ENCODE data around the gene DPH2. TPM values are rescaled to one million over a fixed set of nuclear protein-coding genes. Genes with fewer than 3 reads are reported as not detected.

Gene DPH2
- total and polyA plus RNA-seq, 10 of the 15 experiments (the other 5 are each of a cell fraction or from before 2014, with no cell fraction given) = 13.1 to 82.9 (median 52.0) TPM

- TF ChIP-seq RAD21 (IDR thresholded peaks at IDR 0.05; ENCODE audit: insufficient read depth, low read depth, low read length) (no peak), TCF3 (IDR thresholded peaks at IDR 0.05; ENCODE audit: borderline replicate concordance, insufficient read depth, low read depth, low read length) (no peak), JUNB (IDR thresholded peaks at IDR 0.05) (no peak), NFIC (IDR thresholded peaks at IDR 0.05; ENCODE audit: low read depth, low read length) (no peak), KLF5 (IDR thresholded peaks at IDR 0.05; ENCODE audit: partially characterized antibody) (no peak), ATF3 (IDR thresholded peaks at IDR 0.05; ENCODE audit: borderline replicate concordance, extremely low read depth, low read depth, low read length) (no peak), CEBPB (IDR thresholded peaks at IDR 0.05; ENCODE audit: borderline replicate concordance in 1 of 2, low read depth in 2 of 2, low read length in 2 of 2) (no peak), EZH2 (IDR thresholded peaks at IDR 0.05; ENCODE audit: borderline replicate concordance, control insufficient read depth, low read depth, low read length) (no peak)
Measured at GRCh38 chr1:43952731-43953346, 17.0 kb upstream of the DPH2 start (continued).

GRCh38 chr1:43953361-43953760, 16.4 kb upstream of the DPH2 start:
- intact Hi-C loops (cut with micrococcal nuclease; ENCODE audit: unreplicated experiment) = no loop called here
- TF ChIP-seq IRF5 (IDR thresholded peaks at IDR 0.05; ENCODE audit: borderline replicate concordance) = no peak
- no peak for TF ChIP-seq BCLAF1 (IDR thresholded peaks at IDR 0.05)
- no peak for TF ChIP-seq E2F8 (IDR thresholded peaks at IDR 0.05; ENCODE audit: low read depth, partially characterized antibody)
- no peak for TF ChIP-seq NR2C1 (IDR thresholded peaks at IDR 0.05)

More at GRCh38 chr1:43953361-43953760, 16.4 kb upstream of the DPH2 start:
- in situ Hi-C loops (cut with MboI) = no loop called here
- FAIRE-seq = no peak
- ChIA-PET SMC1A (ENCODE audit: uncharacterized antibody, unreplicated experiment) (interaction anchor here (0.9 to 1.7 kb wide), 5 partner anchors 19 to 189 kb away, joined by 3 to 8 read pairs (median 3); no protein-coding TSS in a partner anchor), POLR2A (interaction anchor here (0.6 kb wide), 1 partner anchor 583 kb away, joined by 6 read pairs; no protein-coding TSS in a partner anchor), CTCF (interaction anchor here (0.7 kb wide), 1 partner anchor 8 kb away, joined by 3 read pairs; no protein-coding TSS in a partner anchor), RAD21 (ENCODE audit: unreplicated experiment) (interaction anchor here (1.3 kb wide), 1 partner anchor 52 kb away, joined by 4 read pairs; no protein-coding TSS in a partner anchor)
- Histone ChIP-seq H3K27me3 (replicated peaks in 1 of 2; ENCODE audit: control insufficient read depth in 2 of 2, insufficient read depth in 2 of 2, low read length in 1 of 2) (no peaks in the 10 kb centered on the region), H3K27ac (ENCODE audit: control insufficient read depth, insufficient read depth) (no peak overlapping the region), H3K9me3 (replicated peaks; ENCODE audit: control insufficient read depth, insufficient read depth, low read length) (no peaks in the 10 kb centered on the region), H3K36me3 (ENCODE audit: control insufficient read depth in 2 of 2, insufficient read depth in 2 of 2, low read length in 1 of 2) (peaks cover 0 to 10% of the 10 kb centered on the region in 2 experiments; a peak in 1 of 4 replicates), H3K4me1 (ENCODE audit: control insufficient read depth, insufficient read depth, low read length) (peaks cover 1% of the 10 kb centered on the region; the same call in 1 of the 2 replicates), H3K4me2 (ENCODE audit: control insufficient read depth, insufficient read depth) (no peak overlapping the region), H2AFZ (ENCODE audit: control insufficient read depth, low read depth, low read length) (no peak overlapping the region), H3K79me2 (ENCODE audit: control insufficient read depth, insufficient read depth, low read length) (peaks cover 1% of the 10 kb centered on the region), H3K9ac (ENCODE audit: control insufficient read depth, insufficient read depth, low read length) (no peak overlapping the region), H4K20me1 (ENCODE audit: control insufficient read depth, insufficient read depth) (no peaks in the 10 kb centered on the region), H3K4me3 (no peak overlapping the region)
- no peak for DNase-seq (ENCODE audit: low read depth, low spot score)
- 69% methylated on average over 3 of the region's 3 CpGs for WGBS (ENCODE audit: insufficient coverage, insufficient replicate concordance, low lambda C conversion rate, missing lambda C conversion rate)
- BruUV-seq (replicated peaks) = no TSS peak
- ATAC-seq = no peak

All from GM12878 (cell line).